B cell (primary cell): Measurements from ENCODE around the gene KCND3. TPM values are rescaled to one million over a fixed set of nuclear protein-coding genes. Genes with fewer than 3 reads are reported as not detected.

ENCODE experiments used
- ATAC-seq: fragments of 200-7000 bp; cut with Tn5 transposase; one replicate; pipeline ENCODE4 v1.10.0; 2021; ENCODE audit warnings: low read depth, mild to moderate bottlenecking, moderate number of reproducible peaks, moderate library complexity
- CTCF ChIA-PET: fragments of 350-600 bp; sonication (Branson Sonifier 250); formaldehyde crosslinking; loops from one replicate; lab custom pipeline; 2021; ENCODE audit warnings: antibody characterized with exemption, inconsistent platforms; lab: Charles Lee
- POLR2A ChIA-PET: fragments of 350-600 bp; sonication (Branson Sonifier 250); formaldehyde crosslinking; loops from one replicate; lab custom pipeline; 2021; ENCODE audit warnings: antibody characterized with exemption; lab: Charles Lee
- DNase-seq: peaks from one replicate; pipeline ENCODE4 v3.0.0; 2013
- H2AFZ ChIP-seq: 2 replicates; pipeline ENCODE4 v1.6.1; 2012; ENCODE audit warnings: mild to moderate bottlenecking, low read depth, low read length; ENCODE audit not compliant: insufficient read depth, poor library complexity, severe bottlenecking
- H3K27ac ChIP-seq, 2 donors: 1 replicate in 1 of 2; 2 replicates in 1 of 2; pipeline ENCODE4 v1.5.1; 2012 to 2013; ENCODE audit warnings: low read length in 2 of 2, mild to moderate bottlenecking in 2 of 2, moderate library complexity in 1 of 2
- H3K27me3 ChIP-seq, 4 experiments: fragments of 200-600 bp in 1 of 4; sonication (generic) in 1 of 4; replicated peaks in 1 of 4; 1 replicate in 2 of 4; 2 replicates in 2 of 4; pipeline versions ENCODE4 v1.6.1 to v1.7.0; 2013 to 2016; ENCODE audit warnings: low read length in 3 of 4, mild to moderate bottlenecking in 2 of 4, mixed read lengths in 1 of 4, moderate library complexity in 1 of 4; ENCODE audit not compliant: insufficient read depth in 4 of 4, control insufficient read depth in 3 of 4; ENCODE audit errors: control extremely low read depth in 1 of 4
- H3K36me3 ChIP-seq, 2 experiments: replicated peaks in 1 of 2; 1 replicate in 1 of 2; 2 replicates in 1 of 2; pipeline versions ENCODE4 v1.6.1 to v1.7.1; 2013; ENCODE audit warnings: low read length in 1 of 2; ENCODE audit not compliant: insufficient read depth in 2 of 2, control insufficient read depth in 1 of 2; ENCODE audit errors: control extremely low read depth in 1 of 2, extremely low read depth in 1 of 2
- H3K4me1 ChIP-seq, 2 donors: fragments of 200-600 bp in 1 of 2; sonication (generic) in 1 of 2; 1 replicate in 1 of 2; 2 replicates in 1 of 2; pipeline versions ENCODE4 v1.5.1 to v1.6.1; 2013 to 2017; ENCODE audit warnings: low read length in 2 of 2; ENCODE audit not compliant: control insufficient read depth in 2 of 2, insufficient read depth in 2 of 2
- H3K4me2 ChIP-seq: replicated peaks from 2 replicates; pipeline ENCODE3; 2012; ENCODE audit warnings: mild to moderate bottlenecking, low read depth, low read length; ENCODE audit not compliant: poor library complexity, severe bottlenecking
- H3K4me3 ChIP-seq, 5 experiments: fragments of 200-600 bp in 1 of 5; sonication (generic) in 1 of 5; 1 replicate in 3 of 5; 2 replicates in 2 of 5; pipeline versions ENCODE4 v1.5.1 to v1.7.0; 2011 to 2016; ENCODE audit warnings: low read length in 4 of 5, mild to moderate bottlenecking in 4 of 5, low read depth in 2 of 5, control low read depth in 1 of 5, moderate library complexity in 1 of 5; ENCODE audit not compliant: insufficient read depth in 1 of 5; ENCODE audit errors: control extremely low read depth in 1 of 5, extremely low read depth in 1 of 5
- H3K79me2 ChIP-seq: fragments of 200-600 bp; sonication (generic); one replicate; pipeline ENCODE4 v1.6.0; 2016; ENCODE audit warnings: low read length; ENCODE audit not compliant: control insufficient read depth, insufficient read depth
- H3K9ac ChIP-seq: fragments of 200-600 bp; sonication (generic); 2 replicates; pipeline ENCODE4 v1.6.1; 2017; ENCODE audit warnings: mild to moderate bottlenecking, low read length, moderate library complexity
- H3K9me3 ChIP-seq, 3 donors: one replicate each; pipeline versions ENCODE4 v1.6.1 to v1.7.1; 2013; ENCODE audit warnings: low read length in 2 of 3; ENCODE audit not compliant: control insufficient read depth in 2 of 3, insufficient read depth in 1 of 3; ENCODE audit errors: control extremely low read depth in 1 of 3
- H4K20me1 ChIP-seq: 2 replicates; pipeline ENCODE4 v1.6.0; 2012; ENCODE audit warnings: mild to moderate bottlenecking, low read length; ENCODE audit not compliant: insufficient read depth, control insufficient read depth, poor library complexity, severe bottlenecking
- H3K27ac Mint-ChIP-seq: one replicate; pipeline ENCODE4 v1.8.0; 2021; ENCODE audit warnings: mixed read lengths
- H3K27me3 Mint-ChIP-seq: one replicate; pipeline ENCODE4 v1.8.0; 2021; ENCODE audit warnings: mixed read lengths
- H3K4me1 Mint-ChIP-seq: one replicate; pipeline ENCODE4 v1.8.0; 2021; ENCODE audit warnings: mixed read lengths
- H3K4me3 Mint-ChIP-seq: one replicate; pipeline ENCODE4 v1.8.0; 2021; ENCODE audit warnings: mixed read lengths
- H3K9me3 Mint-ChIP-seq: one replicate; pipeline ENCODE4 v1.8.0; 2022; ENCODE audit warnings: mixed read lengths; ENCODE audit not compliant: insufficient read depth
- CTCF ChIP-seq: fragments of 200-600 bp; IDR thresholded peaks from one replicate; pipeline ENCODE4 v1.8.0; 2022; ENCODE audit warnings: antibody characterized with exemption, mild to moderate bottlenecking
- EZH2 ChIP-seq: IDR thresholded peaks from 2 replicates; pipeline ENCODE4 v1.6.1; 2012; ENCODE audit warnings: borderline replicate concordance, low read depth, mild to moderate bottlenecking, moderate library complexity, low read length; ENCODE audit not compliant: insufficient read depth, poor library complexity, severe bottlenecking
- WGBS: methylation state at CpG from one replicate; pipeline ENCODE4 v1.1.5; 2013; ENCODE audit warnings: missing lambda C conversion rate; ENCODE audit not compliant: insufficient coverage; 5-methylcytosine and 5-hydroxymethylcytosine counted together
- intact Hi-C: fragments of 100-400 bp; cut with micrococcal nuclease; formaldehyde crosslinking; loops from one replicate; pipeline ENCODE4 v1.10.0; 2022
- polyA plus RNA-seq: library from polyadenylated mRNA; depleted of rRNA; stranded (reverse); fragments of >200 nt; gene quantifications from 2 replicates; pipeline ENCODE4 v1.2.3, GENCODE V29; 2012
- total RNA-seq, 2 donors: library from RNA; stranded (reverse); fragments of 120-200 nt in 1 of 2; gene quantifications; 1 replicate in 1 of 2; 2 replicates in 1 of 2; pipeline versions ENCODE4 v1.2.3 to v1.2.4, GENCODE V29; 2013 to 2022

KCND3 gene
- total and polyA plus RNA-seq, 2 donors (not counting 1 experiment from before 2014, with no cell fraction given): 0.07 TPM; not detected in 1

- Histone ChIP-seq H4K20me1 (no peaks in the 10 kb centered on the region), H3K36me3 (no peaks in the 10 kb centered on the region), H3K27me3 (peaks cover 0 to 68% (median 28%) of the 10 kb centered on the region in 4 experiments), H3K9ac (no peak overlapping the region), H3K4me2 (peak overlapping the region; percentile 78), H3K4me3 (peak overlapping the region in 3 of 5 experiments; percentile 24 to 33 (median 29)), H3K79me2 (no peaks in the 10 kb centered on the region), H3K27ac (no peak overlapping the region), H3K4me1 (peaks cover 20 to 24% of the 10 kb centered on the region in 2 donors), H3K9me3 (no peaks in the 10 kb centered on the region), H2AFZ (no peak overlapping the region)
- intact Hi-C loops: no loop called here
- Mint-ChIP-seq H3K27ac (no peak overlapping the region), H3K4me3 (peak overlapping the region; percentile 78), H3K4me1 (peaks cover 20% of the 10 kb centered on the region), H3K9me3 (no peaks in the 10 kb centered on the region), H3K27me3 (peaks cover 61% of the 10 kb centered on the region)
- ATAC-seq (no peak), DNase-seq (peak; percentile 8)
- POLR2A ChIA-PET: no interaction called here
- CTCF ChIA-PET: interaction anchor here (0.6 kb wide), 1 partner anchor 35 kb away, joined by 3 read pairs; no protein-coding TSS in a partner anchor
- TF ChIP-seq CTCF (no peak), EZH2 (no peak)
- WGBS: 5% methylated on average over 51 of the region's 51 CpGs
Measured at GRCh38 chr1:111988743-111989453, 570 bp downstream of the KCND3 start.

- Histone ChIP-seq H3K4me3 (no peak overlapping the region), H3K4me2 (no peak overlapping the region), H3K27me3 (peaks cover 0 to 66% (median 27%) of the 10 kb centered on the region in 4 experiments), H3K27ac (no peak overlapping the region), H3K36me3 (no peaks in the 10 kb centered on the region), H2AFZ (no peak overlapping the region), H4K20me1 (no peaks in the 10 kb centered on the region), H3K9me3 (no peaks in the 10 kb centered on the region), H3K9ac (no peak overlapping the region), H3K79me2 (no peaks in the 10 kb centered on the region), H3K4me1 (peaks cover 20 to 24% of the 10 kb centered on the region in 2 donors)
- Mint-ChIP-seq H3K9me3 (no peaks in the 10 kb centered on the region), H3K27me3 (peaks cover 61% of the 10 kb centered on the region), H3K27ac (no peak overlapping the region), H3K4me3 (peak overlapping the region; percentile 78), H3K4me1 (peaks cover 20% of the 10 kb centered on the region)
- CTCF ChIA-PET: interaction anchor here (0.6 kb wide), 1 partner anchor 34 kb away, joined by 3 read pairs; no protein-coding TSS in a partner anchor
- TF ChIP-seq CTCF (no peak), EZH2 (no peak)
- ATAC-seq: no peak
- POLR2A ChIA-PET: no interaction called here
- intact Hi-C loops: no loop called here
- 23% methylated on average over 7 of the region's 8 CpGs for WGBS
- DNase-seq: no peak
Measured at GRCh38 chr1:111988377-111988742, 1.1 kb downstream of the KCND3 start.
